ENCODE results near the gene SYCN. TPM values are rescaled to one million over a fixed set of nuclear protein-coding genes. Genes with fewer than 3 reads are reported as not detected.

The SYCN gene
- total and polyA plus RNA-seq, 2 donors (not counting 1 experiment from before 2014, with no cell fraction given): not detected

DNA sequence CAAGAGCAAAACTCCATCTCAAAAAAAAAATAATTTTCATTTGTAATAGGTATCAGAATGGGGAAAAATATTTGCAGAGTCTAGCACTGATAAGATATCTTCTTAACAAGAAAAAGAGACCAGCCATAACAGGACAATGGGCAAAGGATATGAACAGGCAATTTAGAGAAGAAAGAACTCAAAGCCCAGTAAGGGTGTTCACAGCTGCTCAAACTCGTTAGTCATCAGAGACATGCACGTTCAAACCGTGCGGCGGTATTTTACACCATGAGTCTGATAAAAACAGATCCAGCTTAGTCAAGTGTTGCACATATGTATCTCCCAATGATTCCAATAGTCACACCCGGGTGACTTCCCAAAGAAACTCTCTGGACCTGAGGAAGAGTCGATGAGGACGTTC lies 21.0 kb downstream of the SYCN start:
- WGBS (ENCODE audit: insufficient coverage): 94% methylated on average over 7 of the region's 8 CpGs
- no peak overlapping the region for H2AFZ ChIP-seq (ENCODE audit: insufficient read depth, low read depth, low read length, poor library complexity, severe bottlenecking)
- H3K9me3 ChIP-seq (ENCODE audit: control extremely low read depth in 1 of 3, control insufficient read depth in 2 of 3, insufficient read depth in 1 of 3, low read length in 2 of 3): no peaks in the 10 kb centered on the region
- no peaks in the 10 kb centered on the region for H3K27me3 ChIP-seq (replicated peaks in 1 of 4; ENCODE audit: control extremely low read depth in 1 of 4, control insufficient read depth in 3 of 4, insufficient read depth in 4 of 4, low read length in 3 of 4)
- ATAC-seq (ENCODE audit: low read depth) (no peak), DNase-seq (no peak)
- H4K20me1 ChIP-seq (ENCODE audit: control insufficient read depth, insufficient read depth, low read length, poor library complexity, severe bottlenecking): no peaks in the 10 kb centered on the region
- H3K79me2 ChIP-seq (ENCODE audit: control insufficient read depth, insufficient read depth, low read length): no peaks in the 10 kb centered on the region
- intact Hi-C loops (cut with micrococcal nuclease): no loop called here
- ChIA-PET CTCF (no interaction called here), POLR2A (no interaction called here)
- Mint-ChIP-seq H3K4me1 (no peaks in the 10 kb centered on the region), H3K27me3 (peaks cover 3% of the 10 kb centered on the region), H3K27ac (no peak overlapping the region), H3K9me3 (ENCODE audit: insufficient read depth) (no peaks in the 10 kb centered on the region), H3K4me3 (no peak overlapping the region)
- H3K4me1 ChIP-seq (ENCODE audit: control insufficient read depth in 2 of 2, insufficient read depth in 2 of 2, low read length in 2 of 2): no peaks in the 10 kb centered on the region
- H3K27ac ChIP-seq (ENCODE audit: low read length in 2 of 2): no peak overlapping the region
- no peak overlapping the region for H3K4me3 ChIP-seq (ENCODE audit: control extremely low read depth in 1 of 5, extremely low read depth in 1 of 5, insufficient read depth in 1 of 5, low read depth in 2 of 5, low read length in 4 of 5)
- TF ChIP-seq EZH2 (IDR thresholded peaks at IDR 0.05; ENCODE audit: borderline replicate concordance, insufficient read depth, low read depth, low read length, poor library complexity, severe bottlenecking): no peak
- no peak overlapping the region for H3K9ac ChIP-seq (ENCODE audit: low read length)
- H3K4me2 ChIP-seq (replicated peaks; ENCODE audit: low read depth, low read length, poor library complexity, severe bottlenecking): no peak overlapping the region
- peaks cover 0 to 3% of the 10 kb centered on the region in 2 experiments for H3K36me3 ChIP-seq (replicated peaks in 1 of 2; ENCODE audit: control extremely low read depth in 1 of 2, control insufficient read depth in 1 of 2, extremely low read depth in 1 of 2, insufficient read depth in 2 of 2, low read length in 1 of 2)

GRCh38 chr19:39182174-39182505 lies 21.9 kb downstream of the SYCN start:
- Mint-ChIP-seq H3K27me3 (peaks cover 1% of the 10 kb centered on the region), H3K4me3 (no peak overlapping the region), H3K4me1 (no peaks in the 10 kb centered on the region), H3K27ac (no peak overlapping the region), H3K9me3 (ENCODE audit: insufficient read depth) (no peaks in the 10 kb centered on the region)
- no peak overlapping the region for H3K27ac ChIP-seq (ENCODE audit: low read length in 2 of 2)
- ChIA-PET CTCF (no interaction called here), POLR2A (no interaction called here)
- no peak overlapping the region for H3K4me3 ChIP-seq (ENCODE audit: control extremely low read depth in 1 of 5, extremely low read depth in 1 of 5, insufficient read depth in 1 of 5, low read depth in 2 of 5, low read length in 4 of 5)
- H3K9me3 ChIP-seq (ENCODE audit: control extremely low read depth in 1 of 3, control insufficient read depth in 2 of 3, insufficient read depth in 1 of 3, low read length in 2 of 3): no peaks in the 10 kb centered on the region
- no peaks in the 10 kb centered on the region for H3K79me2 ChIP-seq (ENCODE audit: control insufficient read depth, insufficient read depth, low read length)
- H2AFZ ChIP-seq (ENCODE audit: insufficient read depth, low read depth, low read length, poor library complexity, severe bottlenecking): no peak overlapping the region
- H3K4me2 ChIP-seq (replicated peaks; ENCODE audit: low read depth, low read length, poor library complexity, severe bottlenecking): no peak overlapping the region
- intact Hi-C loops (cut with micrococcal nuclease): no loop called here
- DNase-seq (no peak), ATAC-seq (ENCODE audit: low read depth) (no peak)
- H3K9ac ChIP-seq (ENCODE audit: low read length): no peak overlapping the region
- no peak for TF ChIP-seq EZH2 (IDR thresholded peaks at IDR 0.05; ENCODE audit: borderline replicate concordance, insufficient read depth, low read depth, low read length, poor library complexity, severe bottlenecking)
- TF ChIP-seq, protein P1, sequence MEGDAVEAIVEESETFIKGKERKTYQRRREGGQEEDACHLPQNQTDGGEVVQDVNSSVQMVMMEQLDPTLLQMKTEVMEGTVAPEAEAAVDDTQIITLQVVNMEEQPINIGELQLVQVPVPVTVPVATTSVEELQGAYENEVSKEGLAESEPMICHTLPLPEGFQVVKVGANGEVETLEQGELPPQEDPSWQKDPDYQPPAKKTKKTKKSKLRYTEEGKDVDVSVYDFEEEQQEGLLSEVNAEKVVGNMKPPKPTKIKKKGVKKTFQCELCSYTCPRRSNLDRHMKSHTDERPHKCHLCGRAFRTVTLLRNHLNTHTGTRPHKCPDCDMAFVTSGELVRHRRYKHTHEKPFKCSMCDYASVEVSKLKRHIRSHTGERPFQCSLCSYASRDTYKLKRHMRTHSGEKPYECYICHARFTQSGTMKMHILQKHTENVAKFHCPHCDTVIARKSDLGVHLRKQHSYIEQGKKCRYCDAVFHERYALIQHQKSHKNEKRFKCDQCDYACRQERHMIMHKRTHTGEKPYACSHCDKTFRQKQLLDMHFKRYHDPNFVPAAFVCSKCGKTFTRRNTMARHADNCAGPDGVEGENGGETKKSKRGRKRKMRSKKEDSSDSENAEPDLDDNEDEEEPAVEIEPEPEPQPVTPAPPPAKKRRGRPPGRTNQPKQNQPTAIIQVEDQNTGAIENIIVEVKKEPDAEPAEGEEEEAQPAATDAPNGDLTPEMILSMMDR (IDR thresholded peaks at IDR 0.05): no peak
- no peaks in the 10 kb centered on the region for H4K20me1 ChIP-seq (ENCODE audit: control insufficient read depth, insufficient read depth, low read length, poor library complexity, severe bottlenecking)
- H3K36me3 ChIP-seq (replicated peaks in 1 of 2; ENCODE audit: control extremely low read depth in 1 of 2, control insufficient read depth in 1 of 2, extremely low read depth in 1 of 2, insufficient read depth in 2 of 2, low read length in 1 of 2): peaks cover 0 to 10% of the 10 kb centered on the region in 2 experiments
- WGBS (ENCODE audit: insufficient coverage): 96% methylated on average over 3 of the region's 4 CpGs
- H3K4me1 ChIP-seq (ENCODE audit: control insufficient read depth in 2 of 2, insufficient read depth in 2 of 2, low read length in 2 of 2): no peaks in the 10 kb centered on the region
- no peaks in the 10 kb centered on the region for H3K27me3 ChIP-seq (replicated peaks in 1 of 4; ENCODE audit: control extremely low read depth in 1 of 4, control insufficient read depth in 3 of 4, insufficient read depth in 4 of 4, low read length in 3 of 4)
